IPS-20b (cell line): ENCODE measurements around the gene GLYATL1B.

Source experiments
- H3K27ac ChIP-seq: one replicate; pipeline ENCODE4 v1.5.1; 2013; ENCODE audit warnings: low read length
- H3K27me3 ChIP-seq: 2 replicates; pipeline ENCODE4 v1.6.1; 2013; ENCODE audit warnings: mild to moderate bottlenecking, low read length, inconsistent platforms; ENCODE audit not compliant: insufficient read depth
- H3K36me3 ChIP-seq: 2 replicates; pipeline ENCODE4 v1.6.1; 2013; ENCODE audit warnings: low read depth, mild to moderate bottlenecking, inconsistent platforms, low read length, moderate library complexity; ENCODE audit not compliant: insufficient read depth
- H3K4me1 ChIP-seq: 2 replicates; pipeline ENCODE4 v1.6.1; 2013; ENCODE audit warnings: mild to moderate bottlenecking, control low read depth, inconsistent platforms, low read length, moderate library complexity; ENCODE audit not compliant: insufficient read depth
- H3K4me3 ChIP-seq: 2 replicates; pipeline ENCODE4 v1.5.1; 2013; ENCODE audit warnings: mild to moderate bottlenecking, low read length, inconsistent platforms
- H3K9ac ChIP-seq: 2 replicates; pipeline ENCODE4 v1.6.1; 2013; ENCODE audit warnings: low read depth, mild to moderate bottlenecking, inconsistent platforms, low read length, moderate library complexity
- H3K9me3 ChIP-seq: 2 replicates; pipeline ENCODE4 v1.6.1; 2013; ENCODE audit warnings: mild to moderate bottlenecking, low read depth, low read length, inconsistent platforms; ENCODE audit not compliant: insufficient read depth

Gene GLYATL1B

DNA sequence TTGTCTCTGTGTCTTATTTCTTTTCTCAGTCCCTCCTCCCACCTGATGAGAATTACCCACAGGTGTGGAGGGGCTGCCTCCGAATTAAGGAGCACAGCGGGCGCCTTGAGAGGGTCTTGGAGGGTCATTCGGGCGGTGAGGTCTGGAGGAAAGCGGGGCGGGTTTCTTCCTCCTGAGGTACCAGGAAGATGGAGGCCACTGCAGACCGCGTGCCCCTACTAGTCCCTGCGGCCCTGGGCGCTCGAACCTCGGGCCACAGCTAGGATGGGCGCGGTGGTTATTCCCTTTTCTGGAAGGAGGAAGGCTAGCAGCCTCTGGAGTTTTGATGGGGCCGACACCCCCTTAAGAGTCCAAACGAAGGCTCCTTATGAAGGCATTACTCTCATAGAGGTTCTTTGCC lies 51.1 kb downstream of the GLYATL1B start:
- H3K9me3 ChIP-seq, result peaks cover 18% of the 10 kb centered on the region
- H3K4me3 ChIP-seq, result no peak overlapping the region
- peaks cover 3% of the 10 kb centered on the region; the same call in 1 of the 2 replicates for H3K4me1 ChIP-seq
- H3K36me3 ChIP-seq, result peaks cover 27% of the 10 kb centered on the region; the same call in 1 of the 2 replicates
- H3K9ac ChIP-seq, result no peak overlapping the region
- no peak overlapping the region for H3K27ac ChIP-seq
- H3K27me3 ChIP-seq, result no peaks in the 10 kb centered on the region

GRCh38 chr11:59138643-59139042 lies 52.5 kb downstream of the GLYATL1B start:
- H3K9me3 ChIP-seq, result peaks cover 3% of the 10 kb centered on the region; the same call in 1 of the 2 replicates
- no peak overlapping the region for H3K9ac ChIP-seq
- peaks cover 13% of the 10 kb centered on the region; the same call in 1 of the 2 replicates for H3K36me3 ChIP-seq
- H3K27ac ChIP-seq, result no peak overlapping the region
- H3K4me3 ChIP-seq, result no peak overlapping the region
- peaks cover 3% of the 10 kb centered on the region for H3K27me3 ChIP-seq
- H3K4me1 ChIP-seq, result peaks cover 3% of the 10 kb centered on the region; the same call in 1 of the 2 replicates

DNA sequence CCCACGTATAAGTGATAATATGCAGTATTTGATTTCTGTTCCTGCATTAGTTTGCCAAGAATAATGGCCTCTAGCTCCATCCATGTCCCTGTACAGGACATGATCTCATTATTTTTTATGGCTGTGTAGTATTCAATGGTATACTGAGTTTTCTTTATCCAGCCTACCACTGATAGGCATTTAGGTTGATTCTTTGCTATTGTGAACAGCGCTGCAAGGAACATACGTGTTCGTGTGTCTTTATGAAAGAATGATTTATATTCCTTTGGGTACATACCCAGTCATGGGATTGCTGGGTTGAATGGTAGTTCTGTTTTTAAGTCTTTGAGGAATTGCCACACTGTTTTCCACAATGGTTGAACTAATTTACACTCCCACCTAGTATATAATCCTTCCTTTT lies 55.1 kb downstream of the GLYATL1B start:
- no peak overlapping the region for H3K27ac ChIP-seq
- no peak overlapping the region for H3K4me3 ChIP-seq
- H3K9ac ChIP-seq, result no peak overlapping the region

GRCh38 chr11:59141673-59142460 lies 55.8 kb downstream of the GLYATL1B start:
- peaks cover 3% of the 10 kb centered on the region; the same call in 1 of the 2 replicates for H3K4me1 ChIP-seq

More for the DNA sequence above, 55.1 kb downstream of the GLYATL1B start:
- H3K27me3 ChIP-seq, result peaks cover 17% of the 10 kb centered on the region
- H3K36me3 ChIP-seq, result no peaks in the 10 kb centered on the region
- no peaks in the 10 kb centered on the region for H3K9me3 ChIP-seq
- peaks cover 3% of the 10 kb centered on the region; the same call in 1 of the 2 replicates for H3K4me1 ChIP-seq

DNA sequence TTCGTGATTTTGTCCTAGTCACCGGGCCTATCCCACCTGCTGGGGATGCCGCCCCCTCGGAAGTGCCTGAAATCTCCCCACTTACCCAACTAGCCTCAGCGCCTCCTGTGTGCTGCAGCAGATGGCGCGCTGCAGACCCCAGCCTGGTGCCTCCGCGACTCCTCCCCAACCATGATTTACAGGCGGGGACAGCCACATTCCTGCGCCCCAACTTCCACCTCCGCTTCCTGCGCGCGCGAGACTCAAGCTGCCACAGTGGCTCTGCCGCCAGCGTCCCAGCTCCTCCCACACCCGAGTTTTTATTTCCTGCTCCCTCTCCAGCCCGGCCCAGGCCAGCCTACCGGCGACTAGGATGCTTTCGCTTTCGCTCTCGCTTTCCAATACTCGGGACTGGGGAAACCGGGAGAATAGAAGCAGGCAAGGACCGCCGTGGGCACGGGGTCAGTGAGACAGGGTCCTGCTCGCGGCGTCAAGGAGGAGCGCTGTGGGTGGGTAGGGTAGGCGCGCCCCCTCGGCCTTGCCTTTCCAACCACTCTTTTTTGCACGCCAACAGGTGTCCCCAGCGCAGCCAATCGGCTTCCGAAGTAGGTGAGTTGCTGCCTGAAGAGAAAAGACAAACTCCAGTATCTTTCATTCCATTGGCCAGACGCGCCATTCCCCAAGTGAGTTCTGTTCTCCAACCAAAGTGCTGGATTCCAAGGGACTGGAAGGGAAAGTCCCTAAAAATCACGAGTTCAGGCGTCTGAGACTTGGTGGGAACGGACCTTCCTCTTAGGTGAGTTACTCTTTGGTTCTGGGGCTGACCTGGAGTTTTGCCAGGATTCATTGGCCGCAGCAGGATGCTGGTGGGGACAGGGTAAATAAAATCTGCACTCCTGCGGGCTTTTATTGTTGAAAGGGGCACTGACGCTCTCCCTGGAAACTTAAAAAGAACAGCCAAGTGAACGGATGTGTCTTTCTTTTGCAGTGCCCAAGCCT lies 56.7 kb downstream of the GLYATL1B start, which contains the start of gene FAM111A:
Gene FAM111A, plus strand, starts transcription at position 327 of the 978 bp plus-strand sequence. CDS start 6,017 bp downstream, outside the sequence.
- no peaks in the 10 kb centered on the region for H3K36me3 ChIP-seq
- H3K27me3 ChIP-seq, result peaks cover 17% of the 10 kb centered on the region
- no peaks in the 10 kb centered on the region for H3K9me3 ChIP-seq
- H3K4me3 ChIP-seq, result peak within 1 kb of the TSS; percentile 87
- peaks cover 3% of the 10 kb centered on the region; the same call in 1 of the 2 replicates for H3K4me1 ChIP-seq
- no peak within 1 kb of the TSS for H3K27ac ChIP-seq
- peak within 1 kb of the TSS; percentile 80; the same call in 1 of the 2 replicates for H3K9ac ChIP-seq

More at GRCh38 chr11:59141673-59142460, 55.8 kb downstream of the GLYATL1B start:
- H3K27ac ChIP-seq, result no peak overlapping the region
- H3K27me3 ChIP-seq, result peaks cover 17% of the 10 kb centered on the region
- H3K9ac ChIP-seq, result peak overlapping the region; percentile 80; the same call in 1 of the 2 replicates
- no peaks in the 10 kb centered on the region for H3K36me3 ChIP-seq
- H3K4me3 ChIP-seq, result peak overlapping the region; percentile 87
- no peaks in the 10 kb centered on the region for H3K9me3 ChIP-seq

DNA sequence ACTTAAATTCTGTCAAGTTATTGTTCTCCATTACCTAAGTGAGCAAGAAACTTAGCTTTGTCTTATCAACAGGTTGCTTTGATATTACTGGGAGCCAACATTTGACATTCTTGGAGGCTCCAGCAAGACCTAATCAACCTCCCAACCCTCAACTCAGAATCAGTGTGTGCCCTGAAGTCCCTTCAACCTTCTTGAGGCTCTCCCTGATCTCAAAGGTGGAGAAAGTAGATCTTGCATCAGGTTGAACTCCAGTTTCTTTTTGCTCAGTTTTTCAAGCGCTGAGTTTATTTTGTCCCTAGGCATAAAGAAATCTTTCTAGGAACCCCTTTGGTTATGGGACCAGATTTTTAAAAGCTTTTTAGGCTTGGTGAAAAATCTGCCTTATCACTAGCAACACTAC lies 58.0 kb downstream of the GLYATL1B start:
- H3K9ac ChIP-seq, result peak overlapping the region; percentile 78; the same call in 1 of the 2 replicates
- H3K27ac ChIP-seq, result no peak overlapping the region
- peaks cover 17% of the 10 kb centered on the region for H3K27me3 ChIP-seq
- no peaks in the 10 kb centered on the region for H3K9me3 ChIP-seq
- H3K4me3 ChIP-seq, result peak overlapping the region; percentile 87
- peaks cover 3% of the 10 kb centered on the region; the same call in 1 of the 2 replicates for H3K4me1 ChIP-seq
- H3K36me3 ChIP-seq, result peaks cover 9% of the 10 kb centered on the region; the same call in 1 of the 2 replicates
